Colonic mucosa (tissue), 4 donors: ENCODE measurements around the gene TUBA1B. TPM values are rescaled to one million over a fixed set of nuclear protein-coding genes. Genes with fewer than 3 reads are reported as not detected.

Source experiments
- DNase-seq: peaks from one replicate; pipeline ENCODE4 v3.0.0-alpha.2; 2020
- H3K27ac ChIP-seq: fragments of 200-600 bp; one replicate; pipeline ENCODE4 v1.8.0; 2021
- H3K27me3 ChIP-seq: fragments of 200-600 bp; one replicate; pipeline ENCODE4 v1.8.0; 2021
- H3K36me3 ChIP-seq: fragments of 200-600 bp; one replicate; pipeline ENCODE4 v1.8.0; 2021
- H3K4me1 ChIP-seq: fragments of 200-600 bp; one replicate; pipeline ENCODE4 v1.8.0; 2021; ENCODE audit warnings: mild to moderate bottlenecking
- H3K4me3 ChIP-seq: fragments of 200-600 bp; one replicate; pipeline ENCODE4 v1.8.0; 2021
- H3K9ac ChIP-seq, 2 donors: one replicate each; pipeline ENCODE4 v1.7.0; 2013; ENCODE audit warnings: control low read depth in 2 of 2, low read depth in 2 of 2, low read length in 2 of 2
- H3K9me3 ChIP-seq: fragments of 200-600 bp; one replicate; pipeline ENCODE4 v1.8.0; 2021
- CTCF ChIP-seq: fragments of 200-600 bp; IDR thresholded peaks from one replicate; pipeline ENCODE4 v1.8.0; 2022; ENCODE audit warnings: antibody characterized with exemption, mild to moderate bottlenecking
- intact Hi-C: fragments of 100-400 bp; cut with DNase I; formaldehyde crosslinking; loops from one replicate; pipeline ENCODE4 v1.14.1; 2022
- total RNA-seq, 2 donors: library from RNA; stranded (reverse); fragmentation: NEBNext Ultra II Directional in 1 of 2; extraction: Animal tissue kit (Norgen Biotek cat#: 25700) in 1 of 2; gene quantifications; one replicate each; pipeline ENCODE4 v1.2.1, GENCODE V29; 2021
- donor health status: healthy.
- donor health status: DM: no; HTN: no; CAD: no.
- donor health status: DM: no; HTN: no; CAD: no.

TUBA1B gene
- total RNA-seq, 2 donors from 2014 or later = 445 to 1,717 TPM

GRCh38 chr12:49089821-49090773 lies 41.1 kb downstream of the TUBA1B start:
- intact Hi-C loops = loop anchor here (5.0 kb wide), 1 partner anchor 32 kb away; no protein-coding TSS in a partner anchor
- peaks cover 61% of the 10 kb centered on the region for H3K27me3 ChIP-seq
- H3K36me3 ChIP-seq = no peaks in the 10 kb centered on the region
- peaks cover 6% of the 10 kb centered on the region for H3K4me1 ChIP-seq
- H3K9ac ChIP-seq = no peak overlapping the region
- no peak for DNase-seq
- H3K27ac ChIP-seq = no peak overlapping the region
- H3K4me3 ChIP-seq = peak overlapping the region; percentile 23
- H3K9me3 ChIP-seq = no peaks in the 10 kb centered on the region
- TF ChIP-seq CTCF = no peak

DNA sequence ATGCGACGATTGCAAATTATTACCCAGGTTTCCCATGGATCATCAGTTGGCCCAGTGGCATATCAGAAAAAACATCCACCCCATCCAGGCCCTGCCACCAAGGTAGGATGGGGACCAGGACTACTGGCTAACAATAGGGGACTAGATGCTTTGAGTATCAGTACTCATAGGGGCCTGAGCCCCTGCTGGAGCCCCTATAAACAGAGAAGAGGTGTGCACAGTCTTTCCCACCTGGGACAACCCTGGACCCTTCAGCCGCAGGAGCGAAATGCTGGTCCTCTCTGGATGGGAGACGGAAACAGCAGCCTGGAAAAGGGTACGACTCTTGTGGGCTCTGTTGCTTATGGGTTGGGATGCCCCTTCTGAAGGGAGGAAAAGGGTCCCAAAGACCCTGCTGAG lies 42.3 kb downstream of the TUBA1B start:
- no peak for DNase-seq
- H3K27me3 ChIP-seq = peaks cover 51% of the 10 kb centered on the region
- intact Hi-C loops = loop anchor here (5.0 kb wide), 1 partner anchor 33 kb away; no protein-coding TSS in a partner anchor
- H3K4me1 ChIP-seq = peaks cover 3% of the 10 kb centered on the region
- no peak overlapping the region for H3K27ac ChIP-seq
- no peak overlapping the region for H3K4me3 ChIP-seq
- no peaks in the 10 kb centered on the region for H3K36me3 ChIP-seq
- H3K9me3 ChIP-seq = no peaks in the 10 kb centered on the region
- TF ChIP-seq CTCF = no peak
- H3K9ac ChIP-seq = peak overlapping the region in 1 of 2 donors; percentile 19

- peak; percentile 86 for TF ChIP-seq CTCF
- Histone ChIP-seq H3K4me1 (peaks cover 3% of the 10 kb centered on the region), H3K4me3 (no peak overlapping the region), H3K9ac (peak overlapping the region; percentile 0 to 19), H3K9me3 (no peaks in the 10 kb centered on the region), H3K36me3 (no peaks in the 10 kb centered on the region), H3K27ac (no peak overlapping the region), H3K27me3 (peaks cover 45% of the 10 kb centered on the region)
- peak; percentile 81 for DNase-seq
- intact Hi-C loops = loop anchor here (5.0 kb wide), 1 partner anchor 34 kb away; no protein-coding TSS in a partner anchor
Observed at GRCh38 chr12:49088150-49088931, 42.9 kb downstream of the TUBA1B start.

DNA sequence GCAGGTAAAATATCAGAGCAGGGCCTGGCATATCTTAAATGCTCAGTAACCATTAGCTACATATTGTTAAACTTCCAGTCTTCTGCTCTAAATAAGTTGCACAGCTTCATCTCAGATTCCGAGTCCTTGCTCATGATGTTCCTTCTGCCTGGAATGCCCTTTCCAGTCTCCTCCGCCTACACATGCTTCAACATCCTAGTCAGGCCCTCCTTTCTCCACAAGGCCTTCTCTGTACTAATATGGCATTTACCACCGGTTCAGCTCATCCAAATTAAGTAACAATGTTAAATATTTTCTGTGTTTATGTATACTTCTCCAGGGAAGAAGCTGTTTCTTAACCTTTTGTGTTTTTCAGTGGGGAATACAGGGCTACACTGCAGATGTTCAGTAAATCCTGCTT lies 45.1 kb downstream of the TUBA1B start:
- no peak overlapping the region for H3K9ac ChIP-seq
- H3K27ac ChIP-seq = no peak overlapping the region
- intact Hi-C loops = loop anchor here (5.0 kb wide), 1 partner anchor 36 kb away; no protein-coding TSS in a partner anchor
- no peaks in the 10 kb centered on the region for H3K36me3 ChIP-seq
- no peak for TF ChIP-seq CTCF
- no peak for DNase-seq
- H3K9me3 ChIP-seq = no peaks in the 10 kb centered on the region
- no peak overlapping the region for H3K4me3 ChIP-seq
- H3K27me3 ChIP-seq = peaks cover 27% of the 10 kb centered on the region
- no peaks in the 10 kb centered on the region for H3K4me1 ChIP-seq

DNA sequence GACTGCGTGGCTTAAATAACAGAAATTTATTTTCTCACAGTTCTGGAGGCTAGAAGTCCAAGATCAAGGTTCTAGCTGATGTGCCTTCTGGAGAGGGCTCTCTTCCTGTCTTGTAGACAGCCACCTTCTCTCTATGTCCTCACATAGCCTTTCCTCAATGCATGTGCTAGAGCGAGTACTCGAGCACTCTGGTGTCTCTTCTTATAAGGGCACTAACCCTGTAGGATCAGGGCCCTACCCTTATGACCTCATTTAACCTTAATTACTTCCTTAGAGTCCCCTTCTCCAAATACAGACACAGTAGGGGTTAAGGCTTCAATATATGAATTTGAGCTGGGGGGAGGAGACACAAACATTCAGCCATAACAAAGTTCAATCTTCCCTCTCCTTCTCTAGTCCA lies 46.8 kb downstream of the TUBA1B start:
- DNase-seq = no peak
- Histone ChIP-seq H3K27me3 (peaks cover 11% of the 10 kb centered on the region), H3K9me3 (no peaks in the 10 kb centered on the region), H3K27ac (no peak overlapping the region), H3K36me3 (no peaks in the 10 kb centered on the region), H3K4me1 (no peaks in the 10 kb centered on the region), H3K4me3 (no peak overlapping the region), H3K9ac (no peak overlapping the region)
- intact Hi-C loops = no loop called here
- TF ChIP-seq CTCF = no peak
